ENCODE measurements around the gene CLDN6.

The CLDN6 gene

DNA sequence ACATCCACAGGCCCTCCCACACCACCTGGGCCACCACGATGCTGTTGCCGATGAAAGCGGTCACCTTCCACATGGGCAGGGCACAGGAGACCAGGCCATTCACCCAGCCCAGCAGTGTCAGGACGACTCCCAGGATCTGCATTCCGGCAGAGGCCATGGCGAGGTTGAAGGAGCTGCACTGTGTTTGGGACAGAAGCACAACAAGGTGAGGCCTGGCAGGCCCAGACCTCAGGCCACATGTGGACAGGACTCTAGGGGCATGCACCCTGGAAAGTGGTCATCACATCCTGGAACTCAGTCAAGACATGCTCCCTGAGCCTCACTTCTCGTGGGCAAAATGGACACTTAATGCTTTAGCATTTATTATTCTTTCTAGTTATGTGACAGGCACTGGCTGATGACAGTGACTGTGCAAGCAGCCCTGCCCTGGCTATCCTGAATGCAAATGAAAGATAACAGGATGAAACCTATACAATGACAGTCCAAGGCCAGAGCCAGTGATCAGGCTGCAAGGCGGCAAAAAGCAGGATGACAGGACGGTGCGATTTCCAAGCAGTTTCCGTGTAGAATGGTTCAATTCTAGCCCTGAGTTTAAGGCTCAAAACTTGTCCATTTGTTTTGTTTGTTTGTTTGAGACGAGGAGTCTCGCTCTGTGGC lies 2.0 kb downstream of the CLDN6 start:
- H3K4me3 Mint-ChIP-seq = no peak overlapping the region
- H3K27ac Mint-ChIP-seq = no peak overlapping the region
- H3K27me3 Mint-ChIP-seq = peaks cover 9% of the 10 kb centered on the region
- H3K9me3 Mint-ChIP-seq = no peaks in the 10 kb centered on the region
- no peaks in the 10 kb centered on the region for H3K36me3 Mint-ChIP-seq (ENCODE audit: low read depth)
- peaks cover 21% of the 10 kb centered on the region for H3K4me1 Mint-ChIP-seq (ENCODE audit: low read depth)

DNA sequence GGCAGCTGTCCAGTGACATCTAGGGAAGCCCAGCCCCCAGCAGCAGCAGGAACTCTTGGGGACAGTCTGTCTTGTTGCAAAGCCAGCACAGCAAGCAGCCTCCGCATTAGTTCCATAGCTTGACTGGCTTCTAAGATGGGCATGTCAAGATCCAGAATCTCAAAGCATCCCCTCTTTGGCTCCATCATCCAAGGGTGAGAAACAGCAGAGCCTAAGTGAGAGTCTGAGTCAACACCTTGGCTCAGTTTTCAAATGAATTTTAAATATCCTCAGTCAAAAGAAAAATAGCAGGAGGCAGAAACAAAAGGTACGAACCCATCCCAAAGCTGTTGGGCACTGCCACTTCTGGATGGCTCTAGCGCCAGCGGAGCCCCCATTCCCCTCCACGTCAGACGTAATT lies 3.0 kb downstream of the CLDN6 start:
- peaks cover 15% of the 10 kb centered on the region for H3K4me1 Mint-ChIP-seq (ENCODE audit: low read depth)
- H3K4me3 Mint-ChIP-seq = no peak overlapping the region
- H3K27me3 Mint-ChIP-seq = peaks cover 9% of the 10 kb centered on the region
- H3K27ac Mint-ChIP-seq = no peak overlapping the region
- no peaks in the 10 kb centered on the region for H3K9me3 Mint-ChIP-seq
- no peaks in the 10 kb centered on the region for H3K36me3 Mint-ChIP-seq (ENCODE audit: low read depth)

DNA sequence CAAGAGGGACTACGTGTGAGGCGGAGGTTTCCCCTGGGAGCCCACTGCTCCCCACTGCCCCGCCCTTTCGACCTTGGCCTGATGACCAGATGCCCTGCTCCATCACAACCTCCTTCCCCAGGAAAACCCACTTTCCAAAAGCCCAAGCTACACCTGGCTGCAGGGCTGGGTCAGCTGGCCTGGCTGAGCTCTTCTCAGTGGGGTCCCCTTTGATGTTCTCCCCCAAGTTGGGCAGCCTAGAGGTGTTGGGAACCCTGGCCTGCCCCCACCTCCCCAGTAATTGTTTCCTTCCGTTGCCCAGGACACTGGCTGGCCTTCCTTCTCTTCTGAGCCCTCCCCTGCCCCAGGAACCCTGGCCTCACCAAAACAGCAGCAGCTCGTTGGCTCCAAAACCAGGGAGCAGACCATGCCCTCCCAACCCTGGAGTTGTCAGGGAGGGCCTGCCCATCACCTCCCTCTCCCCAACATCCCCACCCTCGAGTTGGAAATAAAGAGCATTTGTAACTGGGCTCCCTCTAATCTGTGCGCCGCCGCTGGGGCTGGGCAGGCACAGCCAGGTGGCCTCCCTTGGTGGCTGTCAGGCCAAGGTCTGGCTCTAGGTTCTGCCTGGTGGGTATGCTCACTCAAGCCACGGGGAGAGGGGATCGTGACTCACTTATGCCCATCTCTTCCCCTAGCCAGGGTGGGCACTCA lies 3.8 kb downstream of the CLDN6 start:
- Mint-ChIP-seq H3K36me3 (ENCODE audit: low read depth) (no peaks in the 10 kb centered on the region), H3K27ac (no peak overlapping the region), H3K4me3 (no peak overlapping the region), H3K27me3 (peaks cover 9% of the 10 kb centered on the region), H3K4me1 (ENCODE audit: low read depth) (peaks cover 8% of the 10 kb centered on the region), H3K9me3 (no peaks in the 10 kb centered on the region)

DNA sequence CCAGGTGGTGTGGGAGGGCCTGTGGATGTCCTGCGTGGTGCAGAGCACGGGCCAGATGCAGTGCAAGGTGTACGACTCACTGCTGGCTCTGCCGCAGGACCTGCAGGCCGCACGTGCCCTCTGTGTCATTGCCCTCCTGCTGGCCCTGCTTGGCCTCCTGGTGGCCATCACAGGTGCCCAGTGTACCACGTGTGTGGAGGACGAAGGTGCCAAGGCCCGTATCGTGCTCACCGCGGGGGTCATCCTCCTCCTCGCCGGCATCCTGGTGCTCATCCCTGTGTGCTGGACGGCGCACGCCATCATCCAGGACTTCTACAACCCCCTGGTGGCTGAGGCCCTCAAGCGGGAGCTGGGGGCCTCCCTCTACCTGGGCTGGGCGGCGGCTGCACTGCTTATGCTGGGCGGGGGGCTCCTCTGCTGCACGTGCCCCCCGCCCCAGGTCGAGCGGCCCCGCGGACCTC lies 4.5 kb downstream of the CLDN6 start:
- Mint-ChIP-seq H3K27me3 (peaks cover 9% of the 10 kb centered on the region), H3K36me3 (ENCODE audit: low read depth) (no peaks in the 10 kb centered on the region), H3K27ac (no peak overlapping the region), H3K4me3 (no peak overlapping the region), H3K9me3 (no peaks in the 10 kb centered on the region), H3K4me1 (ENCODE audit: low read depth) (peaks cover 11% of the 10 kb centered on the region)

DNA sequence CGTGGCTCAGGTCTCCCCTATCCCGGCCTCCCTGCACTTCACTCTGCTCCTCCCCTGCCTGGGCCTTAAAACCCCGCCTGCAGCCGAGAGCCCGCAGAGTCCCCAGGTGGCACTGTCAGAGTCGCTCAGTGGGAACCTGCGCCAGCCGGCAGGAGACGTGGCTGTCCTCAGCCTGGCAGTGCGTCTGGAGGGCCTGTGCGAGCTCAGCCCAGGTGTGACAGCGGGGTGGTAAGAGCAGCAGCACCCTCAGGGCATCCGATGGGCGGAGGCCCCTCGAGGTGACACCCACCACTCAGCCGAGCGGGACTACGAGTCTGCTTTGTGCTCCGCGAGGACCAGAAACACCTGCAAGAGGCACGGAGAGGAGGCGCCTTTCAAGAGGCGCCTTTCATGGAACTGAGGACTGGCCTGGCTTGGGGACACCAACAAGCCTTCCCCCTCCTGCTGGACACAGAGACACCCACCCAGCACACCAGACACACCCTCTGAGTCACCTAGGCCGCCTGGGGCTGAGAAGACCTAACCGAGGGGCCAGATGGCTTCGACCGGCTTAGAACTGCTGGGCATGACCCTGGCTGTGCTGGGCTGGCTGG lies 5.1 kb downstream of the CLDN6 start, which contains the start of gene CLDN9:
Gene CLDN9, plus strand, starts transcription at position 96 of the 593 bp plus-strand sequence. Its CDS starts 440 bp downstream, at position 536.
- Mint-ChIP-seq H3K27me3 (peaks cover 11% of the 10 kb centered on the region), H3K36me3 (ENCODE audit: low read depth) (no peaks in the 10 kb centered on the region), H3K27ac (no peak within 1 kb of the TSS), H3K4me1 (ENCODE audit: low read depth) (peaks cover 11% of the 10 kb centered on the region), H3K9me3 (no peaks in the 10 kb centered on the region), H3K4me3 (no peak within 1 kb of the TSS)

DNA sequence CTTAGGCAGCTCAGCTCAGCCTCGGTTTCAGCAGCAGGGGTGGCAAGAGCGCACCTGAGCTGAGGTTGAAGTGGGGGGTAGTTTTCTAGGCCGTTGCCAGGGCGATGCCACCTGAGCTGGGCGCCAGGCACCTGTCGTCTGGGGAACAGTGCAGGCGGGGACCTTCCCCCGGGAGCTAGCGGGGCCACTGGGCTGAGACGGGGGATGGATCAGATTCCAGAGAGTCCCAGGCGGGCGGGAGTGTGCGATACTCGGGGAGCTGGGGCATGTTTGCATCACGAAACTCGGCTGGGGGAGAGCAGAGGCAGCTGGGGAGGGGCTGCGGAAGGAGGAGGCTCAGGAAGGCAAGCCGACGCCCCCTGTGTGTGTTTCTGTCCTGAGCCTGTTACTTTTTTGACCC lies 5.7 kb downstream of the CLDN6 start:
- Mint-ChIP-seq H3K27ac (no peak overlapping the region), H3K9me3 (no peaks in the 10 kb centered on the region), H3K4me1 (ENCODE audit: low read depth) (peaks cover 18% of the 10 kb centered on the region), H3K4me3 (no peak overlapping the region), H3K36me3 (ENCODE audit: low read depth) (no peaks in the 10 kb centered on the region), H3K27me3 (peaks cover 12% of the 10 kb centered on the region)

DNA sequence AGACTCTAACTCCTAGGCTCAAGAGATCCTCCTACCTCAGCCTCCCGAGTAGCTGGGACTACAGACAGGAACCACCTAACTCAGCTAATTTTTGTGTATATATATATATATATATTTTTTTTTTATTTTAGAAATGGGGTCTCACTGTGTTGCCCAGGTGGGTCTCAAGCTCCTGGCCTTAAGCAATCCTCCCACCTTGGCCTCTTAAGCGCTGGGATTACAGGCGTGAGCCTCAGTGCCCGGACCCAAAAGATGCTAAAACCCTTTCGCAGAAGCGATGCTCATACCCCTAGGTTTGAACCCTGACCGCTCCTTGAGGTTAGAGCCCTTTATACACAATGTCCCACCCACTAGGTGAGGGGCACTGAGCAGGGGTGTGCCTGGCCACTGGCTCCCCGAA lies 7.5 kb downstream of the CLDN6 start:
- H3K27me3 Mint-ChIP-seq = peaks cover 12% of the 10 kb centered on the region
- H3K9me3 Mint-ChIP-seq = no peaks in the 10 kb centered on the region
- peaks cover 25% of the 10 kb centered on the region for H3K4me1 Mint-ChIP-seq (ENCODE audit: low read depth)
- H3K4me3 Mint-ChIP-seq = no peak overlapping the region
- no peaks in the 10 kb centered on the region for H3K36me3 Mint-ChIP-seq (ENCODE audit: low read depth)
- no peak overlapping the region for H3K27ac Mint-ChIP-seq

DNA sequence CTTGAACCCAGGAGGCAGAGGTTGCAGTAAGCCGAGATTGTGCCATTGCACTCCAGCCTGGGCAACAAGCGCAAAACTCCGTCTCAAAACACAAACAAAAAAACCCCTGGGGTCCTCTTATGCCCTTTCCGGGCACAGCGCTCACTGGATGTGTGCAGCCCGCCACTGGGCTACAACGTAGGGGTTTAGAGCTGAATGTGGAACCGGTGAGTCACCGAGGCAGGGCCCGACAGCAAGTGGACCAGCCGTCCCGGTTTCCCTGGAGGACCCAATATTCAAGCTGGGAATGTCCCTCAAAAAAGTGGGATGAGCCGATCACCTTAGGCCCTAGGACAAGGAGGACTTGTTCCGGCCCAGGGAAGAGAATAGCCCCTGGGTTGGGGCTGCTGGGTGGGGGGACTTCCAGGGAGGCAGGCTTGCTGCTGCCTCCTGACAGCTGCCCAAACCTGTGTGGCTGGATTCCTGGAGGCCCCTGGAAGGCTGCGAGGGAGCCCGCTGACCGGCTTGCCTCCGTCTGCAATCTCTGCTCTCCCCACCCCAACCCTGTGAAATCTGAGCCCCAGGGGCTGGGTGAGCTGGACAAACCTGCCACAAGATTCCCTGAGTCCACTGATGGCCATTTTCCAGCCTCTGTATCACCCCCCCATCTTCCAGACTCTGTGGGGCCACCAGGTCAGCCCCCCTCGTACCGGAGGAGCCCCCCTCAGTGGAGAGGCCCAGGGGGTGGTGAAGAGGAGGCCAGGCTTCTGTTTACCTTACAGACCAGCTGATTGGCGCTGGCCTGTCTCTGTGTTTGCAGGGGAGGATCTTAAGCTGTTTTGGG lies 8.2 kb downstream of the CLDN6 start:
- Mint-ChIP-seq H3K27ac (no peak overlapping the region), H3K4me3 (no peak overlapping the region), H3K9me3 (no peaks in the 10 kb centered on the region), H3K27me3 (peaks cover 13% of the 10 kb centered on the region), H3K36me3 (ENCODE audit: low read depth) (no peaks in the 10 kb centered on the region), H3K4me1 (ENCODE audit: low read depth) (peaks cover 27% of the 10 kb centered on the region)

DNA sequence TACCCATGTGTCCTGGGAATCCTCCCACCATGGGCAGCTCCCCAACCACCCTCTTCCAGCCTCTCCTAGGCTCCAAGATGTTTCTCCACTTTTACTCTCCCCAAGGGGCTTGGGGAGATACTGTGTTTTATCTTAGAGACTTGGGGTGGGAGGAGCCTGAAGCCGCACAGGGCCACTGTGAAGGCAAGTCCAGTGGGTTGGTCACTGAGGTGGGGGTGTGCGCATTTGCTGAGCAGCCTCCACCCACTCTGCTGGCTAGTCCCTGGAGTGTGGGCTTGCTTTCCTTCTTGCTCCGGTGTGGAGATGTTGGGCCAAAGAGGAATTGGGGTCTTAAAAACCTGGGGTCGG lies 9.3 kb downstream of the CLDN6 start:
- peaks cover 28% of the 10 kb centered on the region for H3K4me1 Mint-ChIP-seq (ENCODE audit: low read depth)
- no peaks in the 10 kb centered on the region for H3K36me3 Mint-ChIP-seq (ENCODE audit: low read depth)
- H3K9me3 Mint-ChIP-seq = no peaks in the 10 kb centered on the region
- H3K27me3 Mint-ChIP-seq = peaks cover 13% of the 10 kb centered on the region
- no peak overlapping the region for H3K27ac Mint-ChIP-seq
- no peak overlapping the region for H3K4me3 Mint-ChIP-seq

DNA sequence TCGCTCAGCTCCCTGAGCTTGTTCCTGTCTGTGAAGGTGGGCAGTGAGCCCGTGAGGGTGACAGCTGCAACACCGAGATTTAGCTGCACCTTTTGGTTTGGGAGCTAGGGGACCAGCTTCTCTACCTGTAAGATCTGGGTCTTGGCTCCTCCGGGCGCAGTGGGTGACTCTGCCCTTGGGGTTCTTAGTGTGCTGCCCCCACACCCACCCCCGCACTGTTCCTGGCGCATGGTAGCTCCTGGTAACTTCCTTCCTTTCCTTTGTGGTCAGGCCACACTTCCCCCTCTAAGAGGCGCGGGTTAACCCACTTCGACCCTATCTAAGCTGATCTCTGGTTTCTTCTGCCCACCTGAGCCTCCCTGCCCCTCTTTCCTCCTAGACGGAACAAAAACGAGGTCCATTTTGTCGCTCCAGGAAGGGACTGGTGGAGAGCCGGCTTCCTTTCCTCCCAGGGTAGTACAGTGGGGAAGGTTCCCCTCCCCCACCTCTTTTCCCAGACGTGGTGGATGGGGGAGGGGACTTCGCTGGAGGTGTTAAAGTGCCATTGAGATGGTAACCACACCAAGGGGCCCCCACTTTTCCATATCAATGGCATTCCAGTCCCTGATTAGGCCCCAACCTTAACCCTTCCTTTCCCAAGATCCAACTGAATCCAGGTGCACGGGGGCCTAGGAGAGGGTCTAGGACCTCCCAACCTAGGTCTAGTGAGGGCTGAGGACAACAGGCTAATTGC lies 9.9 kb downstream of the CLDN6 start:
- Mint-ChIP-seq H3K4me1 (ENCODE audit: low read depth) (peaks cover 28% of the 10 kb centered on the region), H3K9me3 (no peaks in the 10 kb centered on the region), H3K4me3 (peak overlapping the region; percentile 22), H3K36me3 (ENCODE audit: low read depth) (no peaks in the 10 kb centered on the region), H3K27ac (peak overlapping the region; percentile 59), H3K27me3 (peaks cover 13% of the 10 kb centered on the region)

DNA sequence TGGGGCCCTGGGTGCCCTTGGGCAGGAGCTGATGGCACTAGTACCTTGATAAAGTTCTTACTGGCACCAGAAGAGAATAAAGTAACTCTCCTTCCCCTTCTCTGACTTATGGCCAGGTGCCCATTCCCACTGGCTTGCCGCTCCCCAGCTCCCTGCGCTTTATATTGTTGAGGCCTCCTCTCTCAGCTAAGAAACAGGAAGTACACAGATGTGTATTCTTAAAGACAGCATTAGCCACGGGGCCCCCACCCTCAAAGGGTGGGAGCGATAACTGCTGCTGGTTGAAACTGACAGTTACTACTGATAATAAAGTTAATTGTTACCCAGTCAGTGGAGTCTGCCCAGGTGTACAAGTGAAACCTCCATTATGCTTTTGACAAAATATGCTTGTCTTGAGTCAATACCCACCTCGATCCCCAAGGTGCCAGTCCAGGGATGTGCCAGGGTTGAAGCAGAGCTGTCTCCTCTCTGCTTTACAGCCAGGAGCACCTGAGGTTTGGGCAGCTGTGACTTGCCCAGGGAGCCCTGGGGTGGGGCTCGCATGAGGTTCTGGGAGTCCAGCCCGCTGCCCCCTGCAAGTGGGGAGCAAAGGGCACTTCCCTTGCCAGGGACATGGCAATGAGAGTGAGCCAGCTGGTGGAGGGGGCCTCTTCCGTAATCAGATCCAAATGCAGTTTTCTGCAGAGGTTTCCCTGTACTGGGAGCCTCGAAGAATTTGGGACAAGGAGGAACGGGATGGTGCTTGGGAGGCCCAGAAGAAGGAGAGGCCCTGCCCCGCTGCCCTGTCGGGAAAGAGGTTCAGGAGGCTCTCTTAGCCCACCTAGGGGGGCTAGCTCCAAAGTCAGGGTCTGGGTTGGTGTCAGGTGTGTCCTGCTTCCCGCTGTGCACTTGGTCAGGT lies 10.7 kb downstream of the CLDN6 start:
- Mint-ChIP-seq H3K36me3 (ENCODE audit: low read depth) (no peaks in the 10 kb centered on the region), H3K4me3 (no peak overlapping the region), H3K9me3 (no peaks in the 10 kb centered on the region), H3K27me3 (peaks cover 13% of the 10 kb centered on the region), H3K4me1 (ENCODE audit: low read depth) (peaks cover 28% of the 10 kb centered on the region), H3K27ac (no peak overlapping the region)

DNA sequence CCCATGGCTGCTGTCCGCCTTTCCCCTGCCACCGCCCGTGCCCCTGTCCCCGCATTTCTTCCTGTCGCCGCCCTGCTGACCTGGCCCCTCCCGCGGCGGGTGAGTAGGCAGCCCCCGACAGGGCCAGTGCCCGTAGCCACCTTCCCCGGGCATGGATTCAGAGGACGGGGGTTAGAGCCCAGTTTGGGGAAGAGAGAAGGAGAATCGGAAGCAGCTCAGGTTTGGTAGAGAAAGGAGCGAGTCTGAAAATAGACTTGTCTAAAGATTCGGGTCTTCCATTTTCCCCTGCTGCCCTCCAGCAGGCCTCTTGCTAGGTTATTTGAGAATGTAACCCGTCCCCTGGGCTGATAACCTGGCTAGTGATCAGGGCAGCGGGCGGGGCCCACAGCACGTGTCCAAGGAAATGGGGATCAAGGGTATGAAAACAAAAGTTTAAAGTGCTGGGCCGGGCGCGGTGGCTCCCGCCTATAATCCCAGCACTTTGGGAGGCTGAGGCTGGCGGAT lies 13.2 kb downstream of the CLDN6 start:
- Mint-ChIP-seq H3K9me3 (no peaks in the 10 kb centered on the region), H3K27me3 (peaks cover 11% of the 10 kb centered on the region), H3K4me1 (ENCODE audit: low read depth) (peaks cover 28% of the 10 kb centered on the region), H3K36me3 (ENCODE audit: low read depth) (no peaks in the 10 kb centered on the region), H3K27ac (no peak overlapping the region), H3K4me3 (peak overlapping the region; percentile 60)

DNA sequence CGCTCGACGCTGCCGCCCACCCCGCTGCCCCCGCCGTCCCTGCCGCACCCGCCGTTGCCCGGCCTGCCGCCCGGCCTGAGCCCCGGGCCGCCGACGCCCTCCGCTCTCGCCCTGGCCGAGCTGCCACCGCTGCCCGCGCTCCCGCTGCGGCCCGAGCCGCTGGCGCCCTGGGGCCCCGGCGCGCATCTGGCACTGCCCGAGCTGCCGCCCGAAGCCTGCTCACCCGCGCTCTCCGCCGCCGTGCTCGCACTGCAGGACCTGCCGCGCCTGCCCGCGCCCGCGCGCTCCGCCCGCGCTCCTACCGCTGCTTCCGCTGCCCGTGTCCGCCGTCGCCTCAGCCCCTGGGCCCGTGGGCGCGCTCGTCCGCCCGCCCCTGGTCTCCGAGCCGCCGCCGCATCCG lies 13.7 kb downstream of the CLDN6 start:
- Mint-ChIP-seq H3K4me1 (ENCODE audit: low read depth) (peaks cover 28% of the 10 kb centered on the region), H3K36me3 (ENCODE audit: low read depth) (no peaks in the 10 kb centered on the region), H3K27me3 (peaks cover 11% of the 10 kb centered on the region), H3K9me3 (no peaks in the 10 kb centered on the region), H3K27ac (no peak overlapping the region), H3K4me3 (no peak overlapping the region)
